ENCODE measurements around the gene PPP2R3B. TPM values are rescaled to one million over a fixed set of nuclear protein-coding genes. Genes with fewer than 3 reads are reported as not detected.
"Not testable (repeated sequence)": the region's sequence is repeated elsewhere in the genome, so short reads cannot be mapped to it uniquely, and the experiment has no call there.

Gene PPP2R3B
- total RNA-seq, 1 donor: 6.0 TPM

- Histone ChIP-seq H3K9me3 (ENCODE audit: low read depth, low read length) (no peaks in the 10 kb centered on the region), H3K4me3 (ENCODE audit: low read length) (no peak overlapping the region), H3K27me3 (ENCODE audit: insufficient read depth, low read length) (peaks cover 5% of the 10 kb centered on the region), H3K4me1 (ENCODE audit: insufficient read depth, low read length) (no peaks in the 10 kb centered on the region)
These were observed 51.5 kb downstream of the PPP2R3B start for GRCh38 chrX:334971-335757.

- Histone ChIP-seq H3K9me3 (ENCODE audit: low read depth, low read length) (no peaks in the 10 kb centered on the region), H3K4me3 (ENCODE audit: low read length) (no peak overlapping the region), H3K27me3 (ENCODE audit: insufficient read depth, low read length) (peaks cover 5% of the 10 kb centered on the region), H3K4me1 (ENCODE audit: insufficient read depth, low read length) (no peaks in the 10 kb centered on the region)
These were observed 52.3 kb downstream of the PPP2R3B start for GRCh38 chrX:334331-334891.

- Histone ChIP-seq H3K4me3 (ENCODE audit: low read length) (no peak overlapping the region), H3K4me1 (ENCODE audit: insufficient read depth, low read length) (no peaks in the 10 kb centered on the region), H3K9me3 (ENCODE audit: low read depth, low read length) (no peaks in the 10 kb centered on the region), H3K27me3 (ENCODE audit: insufficient read depth, low read length) (peaks cover 5% of the 10 kb centered on the region)
These were observed 52.9 kb downstream of the PPP2R3B start for GRCh38 chrX:333611-334311.

GRCh38 chrX:332916-333610 lies 53.6 kb downstream of the PPP2R3B start:
- Histone ChIP-seq H3K9me3 (ENCODE audit: low read depth, low read length) (no peaks in the 10 kb centered on the region), H3K4me3 (ENCODE audit: low read length) (no peak overlapping the region), H3K27me3 (ENCODE audit: insufficient read depth, low read length) (peaks cover 5% of the 10 kb centered on the region), H3K4me1 (ENCODE audit: insufficient read depth, low read length) (no peaks in the 10 kb centered on the region)

- Histone ChIP-seq H3K4me3 (ENCODE audit: low read length) (no peak overlapping the region), H3K9me3 (ENCODE audit: low read depth, low read length) (no peaks in the 10 kb centered on the region), H3K4me1 (ENCODE audit: insufficient read depth, low read length) (no peaks in the 10 kb centered on the region), H3K27me3 (ENCODE audit: insufficient read depth, low read length) (peaks cover 5% of the 10 kb centered on the region)
These were observed 54.2 kb downstream of the PPP2R3B start for GRCh38 chrX:332496-332860.

- Histone ChIP-seq H3K9me3 (ENCODE audit: low read depth, low read length) (no peaks in the 10 kb centered on the region), H3K4me3 (ENCODE audit: low read length) (no peak overlapping the region), H3K27me3 (ENCODE audit: insufficient read depth, low read length) (peaks cover 5% of the 10 kb centered on the region), H3K4me1 (ENCODE audit: insufficient read depth, low read length) (no peaks in the 10 kb centered on the region)
These were observed 54.7 kb downstream of the PPP2R3B start for GRCh38 chrX:331825-332495.

GRCh38 chrX:331151-331824 lies 55.4 kb downstream of the PPP2R3B start:
- Histone ChIP-seq H3K4me3 (ENCODE audit: low read length) (no peak overlapping the region), H3K27me3 (ENCODE audit: insufficient read depth, low read length) (peaks cover 5% of the 10 kb centered on the region), H3K4me1 (ENCODE audit: insufficient read depth, low read length) (no peaks in the 10 kb centered on the region), H3K9me3 (ENCODE audit: low read depth, low read length) (no peaks in the 10 kb centered on the region)

GRCh38 chrX:330726-331150 lies 56.0 kb downstream of the PPP2R3B start:
- Histone ChIP-seq H3K27me3 (ENCODE audit: insufficient read depth, low read length) (peaks cover 5% of the 10 kb centered on the region), H3K4me1 (ENCODE audit: insufficient read depth, low read length) (no peaks in the 10 kb centered on the region), H3K4me3 (ENCODE audit: low read length) (no peak overlapping the region), H3K9me3 (ENCODE audit: low read depth, low read length) (no peaks in the 10 kb centered on the region)

GRCh38 chrX:330141-330725 lies 56.5 kb downstream of the PPP2R3B start:
- not testable (repeated sequence) for H3K4me3 ChIP-seq (ENCODE audit: low read length); H3K9me3 ChIP-seq (ENCODE audit: low read depth, low read length); H3K4me1 ChIP-seq (ENCODE audit: insufficient read depth, low read length); H3K27me3 ChIP-seq (ENCODE audit: insufficient read depth, low read length)

- peaks cover 5% of the 10 kb centered on the region for H3K27me3 ChIP-seq (ENCODE audit: insufficient read depth, low read length)
- H3K9me3 ChIP-seq (ENCODE audit: low read depth, low read length): no peaks in the 10 kb centered on the region
- H3K4me1 ChIP-seq (ENCODE audit: insufficient read depth, low read length): no peaks in the 10 kb centered on the region
- no peak overlapping the region for H3K4me3 ChIP-seq (ENCODE audit: low read length)
These were observed 57.3 kb downstream of the PPP2R3B start for GRCh38 chrX:329291-329910.

- Histone ChIP-seq H3K27me3 (ENCODE audit: insufficient read depth, low read length) (peaks cover 5% of the 10 kb centered on the region), H3K4me1 (ENCODE audit: insufficient read depth, low read length) (peaks cover 10% of the 10 kb centered on the region), H3K4me3 (ENCODE audit: low read length) (no peak overlapping the region), H3K9me3 (ENCODE audit: low read depth, low read length) (no peaks in the 10 kb centered on the region)
These were observed 59.0 kb downstream of the PPP2R3B start for GRCh38 chrX:327660-328126.

GRCh38 chrX:324664-325063 lies 62.0 kb downstream of the PPP2R3B start:
- H3K4me1 ChIP-seq (ENCODE audit: insufficient read depth, low read length): peaks cover 24% of the 10 kb centered on the region
- not testable (repeated sequence) for H3K4me3 ChIP-seq (ENCODE audit: low read length); H3K27me3 ChIP-seq (ENCODE audit: insufficient read depth, low read length); H3K9me3 ChIP-seq (ENCODE audit: low read depth, low read length)

- Histone ChIP-seq H3K9me3 (ENCODE audit: low read depth, low read length) (no peaks in the 10 kb centered on the region), H3K4me3 (ENCODE audit: low read length) (no peak overlapping the region), H3K4me1 (ENCODE audit: insufficient read depth, low read length) (peaks cover 28% of the 10 kb centered on the region), H3K27me3 (ENCODE audit: insufficient read depth, low read length) (no peaks in the 10 kb centered on the region)
These were observed 62.7 kb downstream of the PPP2R3B start for GRCh38 chrX:323721-324628.

Data from mononuclear cell (primary cell).